Measurements from ENCODE around the gene NPAT. TPM values are rescaled to one million over a fixed set of nuclear protein-coding genes. Genes with fewer than 3 reads are reported as not detected.
A peak's percentile ranks its signal among the peaks of the same experiment; 100 is the strongest.

Gene NPAT
- polyA plus RNA-seq, 1 donor from 2014 or later = 23.9 TPM

DNA sequence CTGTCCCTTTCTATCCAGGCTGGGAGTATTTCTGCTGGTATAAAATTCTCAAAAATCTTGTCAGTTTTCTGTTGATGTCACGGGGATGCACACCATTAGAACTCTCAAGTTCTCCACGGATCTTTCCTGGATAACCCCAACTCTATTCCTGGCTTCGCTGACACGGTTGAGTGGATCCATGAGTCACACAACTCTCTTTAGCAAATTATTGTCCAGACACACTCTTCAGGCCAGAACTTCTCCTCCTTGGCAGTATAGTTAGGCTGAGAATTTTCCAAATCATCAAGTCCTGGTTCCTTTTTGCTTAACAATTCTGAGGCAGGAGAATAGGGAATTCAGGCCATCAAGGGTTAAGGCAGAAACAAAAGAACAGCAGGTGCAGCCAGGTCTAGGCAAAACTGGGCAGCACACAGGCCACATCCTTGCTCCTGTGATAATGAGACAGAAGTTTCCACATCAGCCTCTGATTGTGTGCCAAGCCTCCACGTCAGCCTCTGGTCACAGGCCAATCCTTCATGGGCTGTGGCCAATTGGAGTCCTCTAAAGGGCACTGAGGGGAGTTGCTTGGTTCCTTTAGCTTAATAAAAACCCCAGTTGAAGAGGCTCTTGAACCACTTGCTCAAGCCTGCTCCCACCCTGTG, 106.8 kb downstream of the NPAT start:
- H3K4me3 Mint-ChIP-seq = no peak overlapping the region
- H3K27me3 Mint-ChIP-seq = no peaks in the 10 kb centered on the region
- H3K4me1 Mint-ChIP-seq = peaks cover 0 to 5% (median under 1%) of the 10 kb centered on the region in 3 donors
- no peaks in the 10 kb centered on the region for H3K36me3 Mint-ChIP-seq
- H3K27ac Mint-ChIP-seq = peak overlapping the region in 1 of 3 donors; percentile 68
- H3K9me3 Mint-ChIP-seq = no peaks in the 10 kb centered on the region

DNA sequence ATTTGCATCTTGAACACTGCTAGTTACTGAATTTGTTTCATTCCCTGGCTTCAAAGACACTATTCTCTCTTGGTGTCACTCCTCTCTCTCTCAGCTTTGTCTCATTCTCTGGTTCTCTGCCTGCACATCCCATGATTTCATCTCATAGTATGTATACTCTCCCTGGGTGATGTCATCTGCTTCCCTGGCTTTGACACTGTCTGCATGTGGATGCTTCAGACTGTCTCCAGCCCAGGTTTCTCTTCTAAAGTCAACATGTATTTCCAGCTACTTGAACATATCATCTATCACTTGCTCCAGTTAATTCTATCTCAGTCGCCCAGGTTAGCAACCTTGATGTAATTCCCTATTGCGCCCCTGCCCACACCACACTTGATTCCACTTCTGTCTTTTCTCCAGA, 110.4 kb downstream of the NPAT start:
- H3K36me3 Mint-ChIP-seq = no peaks in the 10 kb centered on the region
- no peak overlapping the region for H3K4me3 Mint-ChIP-seq
- H3K27me3 Mint-ChIP-seq = no peaks in the 10 kb centered on the region
- H3K27ac Mint-ChIP-seq = peak overlapping the region in 1 of 3 donors; percentile 1
- H3K9me3 Mint-ChIP-seq = no peaks in the 10 kb centered on the region
- H3K4me1 Mint-ChIP-seq = peaks cover 0 to 5% (median 0%) of the 10 kb centered on the region in 3 donors

DNA sequence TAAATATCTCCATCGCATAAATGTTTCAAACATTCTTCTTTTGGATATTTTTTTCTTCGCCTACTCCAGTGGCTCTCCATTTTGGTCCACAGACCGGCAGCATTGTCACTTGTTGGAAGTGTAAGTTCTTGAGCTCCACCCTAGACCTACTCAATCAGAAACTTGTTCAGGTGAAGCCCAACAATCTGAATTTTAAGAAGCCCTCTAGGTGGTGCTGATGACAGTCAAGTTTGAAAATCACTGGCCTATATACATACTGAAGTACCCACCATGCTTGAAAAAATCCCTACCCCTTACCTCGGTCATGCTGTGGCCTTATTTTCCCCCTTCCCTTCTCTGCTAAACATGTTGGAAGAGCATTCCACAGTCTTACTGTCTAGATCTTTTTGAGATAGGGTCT, 111.3 kb downstream of the NPAT start:
- Mint-ChIP-seq H3K36me3 (no peaks in the 10 kb centered on the region), H3K9me3 (no peaks in the 10 kb centered on the region), H3K27me3 (no peaks in the 10 kb centered on the region), H3K27ac (peak overlapping the region in 1 of 3 donors; percentile 25), H3K4me1 (peaks cover 0 to 5% (median 0%) of the 10 kb centered on the region in 3 donors), H3K4me3 (no peak overlapping the region)

Other genes with a start within 250 kb of the NPAT start
- gene CUL5, start 213.7 kb downstream of the NPAT start, polyA plus RNA-seq = 44.9 TPM
- gene ACAT1, start 101.1 kb downstream of the NPAT start, polyA plus RNA-seq = 47.8 TPM
- 48.7 TPM for gene ATM, start 429 bp upstream of the NPAT start, polyA plus RNA-seq
- gene C11orf65, start 244.9 kb upstream of the NPAT start, polyA plus RNA-seq = 0.86 TPM